GM19463 (cell line): ENCODE results near the gene MOB3B.

Source experiments
- ATAC-seq: cut with Tn5 transposase; IDR thresholded peaks from one replicate; pipeline ENCODE4 v1.9.1; 2021; ENCODE audit warnings: mild to moderate bottlenecking, moderate library complexity; ENCODE audit not compliant: unreplicated experiment

Gene MOB3B

GRCh38 chr9:27344776-27345175, 184.8 kb downstream of the MOB3B start:
- ATAC-seq, result no peak

DNA sequence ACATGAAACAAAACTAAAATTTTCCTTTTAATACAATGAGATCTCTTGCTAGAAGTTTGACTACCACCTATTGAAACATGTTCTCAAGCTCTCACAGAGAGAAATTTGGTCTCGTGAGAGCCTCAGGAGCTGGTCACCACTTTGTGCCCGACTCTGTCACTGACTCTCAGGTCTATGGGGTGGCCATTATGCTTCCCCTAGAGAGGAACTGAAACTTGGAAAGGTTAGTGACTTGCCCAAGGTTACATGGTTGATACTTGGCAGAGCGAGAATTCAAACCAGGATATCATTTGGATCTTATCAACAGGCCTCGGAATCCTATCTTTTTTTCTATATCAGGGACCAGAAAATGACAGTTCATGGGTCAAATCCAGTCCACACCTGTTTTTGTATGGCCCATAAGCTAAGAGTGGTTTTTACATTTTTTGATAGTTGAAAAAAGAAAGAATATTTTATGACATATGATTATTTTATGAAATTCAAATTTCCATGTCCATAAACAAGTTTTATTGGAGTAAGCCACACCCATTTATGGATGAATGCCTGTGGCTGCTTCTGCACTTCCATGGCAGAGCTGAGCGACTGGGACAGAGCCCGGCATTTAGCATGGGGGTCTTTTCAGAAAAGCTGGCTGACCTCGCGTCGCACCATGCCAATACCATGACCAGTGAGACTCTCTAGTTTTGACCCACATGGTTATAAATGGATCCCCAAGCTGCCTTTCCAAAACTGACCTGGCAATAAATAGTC, 187.9 kb downstream of the MOB3B start:
- ATAC-seq, result no peak

GRCh38 chr9:27340961-27341511, 188.6 kb downstream of the MOB3B start:
- ATAC-seq, result no peak

DNA sequence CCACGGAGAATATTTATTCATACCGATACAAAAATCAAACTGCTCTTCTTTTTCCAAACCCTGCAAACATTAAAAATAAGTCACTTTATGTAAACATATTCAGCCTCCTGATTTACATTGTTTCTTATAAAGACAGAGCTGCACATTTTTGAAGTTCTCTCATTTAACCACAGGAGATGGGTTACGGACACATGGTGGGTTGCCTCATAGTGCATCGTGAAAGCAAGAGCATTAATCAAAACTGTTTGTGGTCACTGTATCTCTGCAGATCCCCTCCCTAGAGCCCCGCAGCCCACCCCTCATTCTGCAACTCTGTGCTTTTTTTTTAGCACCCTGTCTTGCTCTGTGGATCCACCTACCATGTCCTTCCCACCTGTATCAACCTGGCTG, 189.3 kb downstream of the MOB3B start:
- ATAC-seq, result no peak

DNA sequence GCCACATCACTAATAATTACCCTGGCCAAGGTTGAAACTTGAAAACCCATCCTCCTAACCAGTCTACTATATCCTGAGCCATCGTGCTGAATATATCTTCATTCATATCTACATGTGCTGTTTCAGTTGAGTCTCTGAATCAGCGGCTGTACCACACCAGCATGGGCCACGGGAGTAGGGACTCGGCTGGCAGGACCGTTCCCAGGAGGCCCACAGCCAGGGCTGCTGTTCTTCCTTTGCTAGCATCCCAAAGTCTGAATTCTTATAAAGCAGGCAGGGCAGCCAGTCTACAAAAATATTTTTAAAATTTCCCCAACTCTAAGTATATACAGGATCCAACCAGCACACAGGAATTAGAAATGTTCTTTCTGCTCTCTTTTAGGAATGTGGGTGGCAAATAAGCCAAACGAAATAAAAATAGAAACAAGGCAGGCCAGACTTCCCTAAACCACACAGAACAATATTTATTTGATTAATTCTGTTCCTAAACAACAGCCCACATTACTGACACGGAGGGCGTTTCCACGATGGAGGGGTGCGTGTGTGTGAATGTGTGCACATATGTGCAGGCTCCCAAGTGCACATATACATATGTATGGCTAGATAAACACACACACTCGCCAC, 189.8 kb downstream of the MOB3B start:
- ATAC-seq, result no peak

- ATAC-seq, result no peak
Measured at GRCh38 chr9:27338527-27338903, 191.1 kb downstream of the MOB3B start.

DNA sequence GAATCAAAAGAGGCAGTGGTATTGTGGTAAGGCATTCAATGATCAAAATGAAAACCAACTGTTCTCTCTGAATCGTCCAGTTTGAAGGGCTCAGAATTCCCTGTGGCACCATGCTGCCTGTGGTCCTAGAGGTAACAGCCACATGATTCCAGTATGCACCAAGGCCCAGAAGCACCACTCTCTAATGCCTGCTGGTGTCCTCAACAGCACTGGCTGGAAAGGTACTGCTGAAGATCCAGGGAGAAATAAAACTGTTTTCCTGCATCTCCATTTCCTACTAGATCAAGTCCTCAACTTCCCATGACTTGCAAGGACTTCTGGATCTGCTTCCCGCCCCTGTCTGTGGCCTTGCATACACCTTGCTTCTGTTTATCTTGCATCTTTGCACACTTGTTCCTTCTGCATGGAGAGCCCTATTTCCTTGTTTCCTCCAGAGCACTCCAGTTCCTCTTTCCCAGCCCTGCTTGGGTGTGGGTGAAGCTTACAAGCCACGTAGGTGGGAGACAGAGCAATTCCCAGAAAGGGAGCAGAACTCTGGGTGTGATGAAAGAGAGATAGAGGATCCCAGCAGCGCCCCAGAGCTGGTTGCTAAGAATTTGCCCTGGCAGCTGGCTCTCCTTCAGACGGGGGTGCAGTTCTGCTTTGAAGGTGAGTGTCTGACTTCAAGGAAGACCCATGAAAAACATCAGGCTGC, 191.6 kb downstream of the MOB3B start:
- no peak for ATAC-seq

GRCh38 chr9:27337236-27337635, 192.4 kb downstream of the MOB3B start:
- no peak for ATAC-seq

GRCh38 chr9:27336829-27337228, 192.8 kb downstream of the MOB3B start:
- no peak for ATAC-seq

GRCh38 chr9:27336126-27336525, 193.5 kb downstream of the MOB3B start:
- ATAC-seq, result no peak

DNA sequence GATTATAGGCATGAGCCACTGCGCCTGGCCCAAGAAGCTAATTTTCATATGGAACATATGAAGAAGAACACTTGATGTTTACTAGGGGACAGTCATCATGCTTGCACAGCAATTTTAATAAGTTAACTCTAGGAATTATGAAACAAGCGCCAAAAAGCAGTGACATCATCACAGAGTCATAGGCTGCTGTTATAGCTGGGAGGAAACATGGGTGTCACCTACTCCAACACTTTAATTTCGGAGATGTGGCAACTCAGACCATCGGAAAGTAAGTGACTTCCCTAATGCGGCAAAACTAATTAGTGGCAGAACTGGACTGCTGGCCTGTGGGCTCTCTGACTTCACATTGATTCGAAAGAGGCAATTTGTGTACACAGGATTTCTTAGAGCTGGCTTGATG, 194.5 kb downstream of the MOB3B start:
- no peak for ATAC-seq

- peak; percentile 65 for ATAC-seq
Measured at GRCh38 chr9:27333241-27334052, 196.2 kb downstream of the MOB3B start.

DNA sequence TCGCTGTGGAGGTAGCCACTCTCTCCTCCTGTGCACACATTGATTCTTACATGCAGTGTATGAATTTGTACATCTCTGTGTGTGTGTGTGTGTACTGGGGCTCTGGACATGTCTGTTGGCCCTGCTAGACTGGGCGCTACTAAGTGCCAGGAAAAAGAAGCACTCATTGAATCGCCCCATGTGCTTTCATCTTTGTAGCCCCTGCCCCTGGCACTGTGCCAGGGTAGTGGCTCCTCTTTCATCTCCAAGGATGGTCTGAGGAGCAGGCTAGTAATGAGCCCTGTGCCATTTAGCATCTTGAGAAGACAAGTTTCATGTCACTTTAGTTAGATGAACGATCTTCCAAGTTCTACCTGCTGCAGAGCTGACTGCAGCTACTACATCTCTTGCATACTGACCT, 198.2 kb downstream of the MOB3B start:
- no peak for ATAC-seq

GRCh38 chr9:27329291-27329690, 200.3 kb downstream of the MOB3B start:
- no peak for ATAC-seq

DNA sequence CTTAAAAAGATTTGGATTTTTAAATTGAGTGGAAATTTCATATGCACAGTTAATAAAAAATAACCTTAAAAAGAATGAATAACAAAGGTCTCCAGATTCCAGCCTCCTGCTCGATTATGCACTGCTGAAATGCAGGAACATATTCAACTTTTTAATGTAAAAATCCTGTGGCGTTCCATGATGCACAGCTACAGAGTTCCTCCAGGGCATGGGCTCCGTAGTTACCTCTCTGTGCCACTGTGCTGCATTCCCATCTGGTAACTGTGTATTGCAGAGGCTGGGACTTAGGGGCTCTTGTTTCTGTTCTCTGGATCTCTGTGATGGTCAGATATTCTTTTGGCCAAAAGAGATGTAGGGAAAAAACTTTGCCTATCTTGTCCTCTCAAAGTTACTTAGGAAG, 201.1 kb downstream of the MOB3B start:
- ATAC-seq, result no peak

- ATAC-seq, result no peak
Measured at GRCh38 chr9:27311184-27311583, 218.4 kb downstream of the MOB3B start.

DNA sequence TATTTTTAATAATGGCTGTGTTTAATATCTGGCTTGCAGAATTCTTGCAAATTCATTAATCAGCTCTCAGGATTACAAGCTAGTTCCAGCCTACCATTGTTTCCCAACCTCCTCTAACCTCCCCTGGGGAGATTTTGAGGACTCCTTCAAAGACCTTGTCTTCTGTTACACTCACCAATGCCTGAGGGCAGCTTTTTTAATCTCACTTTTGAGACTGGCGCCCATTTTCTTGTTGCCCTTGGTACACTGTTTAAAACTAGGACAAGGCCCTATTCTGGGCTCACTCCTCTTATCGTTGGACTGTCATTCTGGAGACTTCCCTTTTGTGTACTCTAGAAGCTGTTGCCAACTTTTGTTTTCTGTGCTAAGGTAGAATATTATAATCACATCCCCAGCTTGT, 219.0 kb downstream of the MOB3B start:
- ATAC-seq, result no peak

DNA sequence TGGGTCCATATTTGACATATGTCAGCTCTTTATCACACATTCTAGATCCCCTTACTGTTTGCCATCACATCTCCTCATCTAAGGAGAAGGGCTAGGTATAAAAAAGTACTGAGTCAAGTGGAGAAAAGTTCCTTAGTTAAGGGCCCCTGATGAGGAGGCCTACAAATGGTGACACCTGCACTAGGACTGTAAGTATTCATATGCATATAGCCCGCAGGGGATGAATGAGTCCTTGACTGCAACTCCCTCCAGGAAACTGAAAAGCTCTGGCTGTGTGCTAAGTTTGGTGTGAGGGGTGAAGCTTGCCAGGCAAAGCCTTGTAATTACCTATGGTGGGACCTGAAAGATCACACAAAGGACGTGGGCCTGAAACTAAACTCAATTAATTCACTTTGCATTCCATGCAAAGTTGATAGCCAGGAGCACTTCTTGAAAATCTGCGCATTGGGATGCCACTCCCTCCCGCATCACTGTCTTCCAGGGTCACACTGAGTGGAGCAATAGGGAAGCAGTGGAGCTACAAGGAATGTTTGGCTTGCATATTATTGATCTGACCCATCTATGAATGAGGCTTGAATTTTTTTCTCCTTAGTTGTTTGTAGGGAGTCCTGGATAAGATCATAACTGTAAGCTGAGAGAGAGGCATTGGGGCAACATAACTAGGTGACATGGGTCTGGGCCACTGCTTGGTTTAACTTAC, 220.8 kb downstream of the MOB3B start:
- no peak for ATAC-seq

- ATAC-seq, result no peak
Measured at GRCh38 chr9:27304521-27304920, 225.1 kb downstream of the MOB3B start.

GRCh38 chr9:27303219-27303618, 226.4 kb downstream of the MOB3B start:
- ATAC-seq, result no peak
